H1 (cell line): ENCODE results near the gene TMPRSS3. TPM values are rescaled to one million over a fixed set of nuclear protein-coding genes. Genes with fewer than 3 reads are reported as not detected.

Experiments used
- FOSL1 ChIP-seq: IDR thresholded peaks from 2 replicates; pipeline ENCODE4 v1.6.1; 2011; ENCODE audit warnings: mild to moderate bottlenecking, low read depth, low read length, moderate library complexity; ENCODE audit not compliant: insufficient read depth
- polyA plus RNA-seq, 7 experiments: library from polyadenylated mRNA; depleted of rRNA in 3 of 7; stranded (reverse) in 5 of 7; unstranded in 2 of 7; fragments of >200 nt in 5 of 7; fragments of 200-250 nt in 2 of 7; gene quantifications; 1 replicate in 5 of 7; 2 replicates in 1 of 7; 4 replicates in 1 of 7; pipeline versions ENCODE4 v1.2.1 to v1.2.3, GENCODE V29; 2011 to 2013; ENCODE audit warnings: missing spikeins in 2 of 7, mixed read lengths in 2 of 7
- total RNA-seq: library from RNA; stranded (reverse); fragmentation: NEBNext Ultra II Directional; extraction: Animal tissue kit (Norgen Biotek cat#: 25700); gene quantifications from 2 replicates; pipeline ENCODE4 v1.2.1, GENCODE V29; 2021

The TMPRSS3 gene
- total and polyA plus RNA-seq, 2 of the 8 experiments (the other 6 are each of a cell fraction or from before 2014, with no cell fraction given) = 0.38 TPM; not detected in 1

DNA sequence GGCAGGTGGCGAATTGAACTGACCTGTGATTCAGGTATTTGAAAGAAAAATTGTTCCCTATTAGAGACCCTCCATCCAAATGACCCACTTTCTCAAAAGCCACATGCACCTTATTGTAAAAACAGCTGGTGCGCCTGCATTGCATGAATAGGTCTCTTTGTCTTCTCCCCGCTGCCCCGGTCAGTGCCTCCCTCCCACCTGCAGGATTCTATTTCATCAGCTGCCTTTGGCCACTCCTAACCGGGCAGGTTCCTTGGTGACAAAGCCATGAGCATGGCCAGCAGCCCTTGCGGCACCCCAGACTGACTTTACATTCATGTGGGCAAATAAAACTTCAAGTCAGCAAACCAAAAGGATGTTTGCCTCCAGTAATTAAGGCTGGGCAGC, 6.4 kb downstream of the TMPRSS3 start (continued):
- no peak for TF ChIP-seq FOSL1
